ENCODE results near the gene MAP6.
A peak's percentile ranks its signal among the peaks of the same experiment; 100 is the strongest.
"Not testable (repeated sequence)": the region's sequence is repeated elsewhere in the genome, so short reads cannot be mapped to it uniquely, and the experiment has no call there.

The MAP6 gene

GRCh38 chr11:75668451-75669297 lies at the start of gene MAP6:
TSS of gene MAP6 (minus strand) at chr11:75669038. CDS start at chr11:75668369, 669 bp downstream.
- DNase-seq: peak; percentile 38 to 45

GRCh38 chr11:75717608-75718418 lies 49.0 kb upstream of the MAP6 start, which contains the start of gene MOGAT2:
TSS of gene MOGAT2 (plus strand) at chr11:75717838. CDS start at chr11:75717889, 51 bp downstream.
- DNase-seq: no peak

GRCh38 chr11:75716659-75717058 lies 47.8 kb upstream of the MAP6 start:
- no peak for DNase-seq

GRCh38 chr11:75715688-75716087 lies 46.9 kb upstream of the MAP6 start:
- no peak for DNase-seq

- no peak for DNase-seq
Measured at GRCh38 chr11:75714211-75714610, 45.4 kb upstream of the MAP6 start.

- DNase-seq: peak; percentile 58 to 72
Measured at GRCh38 chr11:75706260-75706729, 37.5 kb upstream of the MAP6 start.

- no peak for DNase-seq
Measured at GRCh38 chr11:75705541-75705940, 36.7 kb upstream of the MAP6 start.

GRCh38 chr11:75703695-75704237 lies 34.9 kb upstream of the MAP6 start:
- no peak for DNase-seq

- DNase-seq: no peak
Measured at GRCh38 chr11:75700940-75701339, 32.1 kb upstream of the MAP6 start.

GRCh38 chr11:75697906-75698581 lies 29.2 kb upstream of the MAP6 start:
- no peak for DNase-seq

GRCh38 chr11:75691804-75692203 lies 23.0 kb upstream of the MAP6 start:
- DNase-seq: no peak

- DNase-seq: no peak
Measured at GRCh38 chr11:75689863-75690609, 21.2 kb upstream of the MAP6 start.

- DNase-seq: not testable (repeated sequence)
Measured at GRCh38 chr11:75683856-75684255, 15.0 kb upstream of the MAP6 start.

GRCh38 chr11:75679566-75679965 lies 10.7 kb upstream of the MAP6 start:
- no peak for DNase-seq

- no peak for DNase-seq
Measured at GRCh38 chr11:75678620-75679259, 9.9 kb upstream of the MAP6 start.

GRCh38 chr11:75677909-75678308 lies 9.1 kb upstream of the MAP6 start:
- DNase-seq: no peak

GRCh38 chr11:75677275-75677674 lies 8.4 kb upstream of the MAP6 start:
- no peak for DNase-seq

GRCh38 chr11:75673977-75674582 lies 5.2 kb upstream of the MAP6 start:
- peak; percentile 10 to 34 for DNase-seq

- peak; percentile 27 to 34 for DNase-seq
Measured at GRCh38 chr11:75667831-75668450, 897 bp downstream of the MAP6 start.

- peak; percentile 15 to 24 for DNase-seq
Measured at GRCh38 chr11:75667255-75667830, 1.5 kb downstream of the MAP6 start.
